A549 (cell line): ENCODE results near the gene LRPPRC.

Source experiments
- HDAC2 ChIP-seq: fragments of 200-600 bp; sonication (generic); IDR thresholded peaks from 2 replicates; pipeline ENCODE4 v1.6.1; 2016
- HEYL ChIP-seq: fragments of 250-450 bp; sonication (Bioruptor Pico); IDR thresholded peaks from 2 replicates; pipeline ENCODE4 v1.8.0; 2021; ENCODE audit warnings: mild to moderate bottlenecking, moderate library complexity
- KDM1A ChIP-seq: fragments of 200-600 bp; sonication (generic); IDR thresholded peaks from 2 replicates; pipeline ENCODE4 v1.6.1; 2016; ENCODE audit warnings: low read depth, mild to moderate bottlenecking
- RAD21 ChIP-seq, 2 experiments: fragments of >200 bp in 1 of 2; sonication (Bioruptor Twin) in 1 of 2; formaldehyde crosslinking in 1 of 2; IDR thresholded peaks in 1 of 2; conservative IDR thresholded peaks in 1 of 2; 2 replicates in 1 of 2; 3 replicates in 1 of 2; pipeline ENCODE4 v1.6.1; 2012 to 2018; ENCODE audit warnings: inconsistent platforms in 1 of 2
- RFX5 ChIP-seq: fragments of 450-650 bp; IDR thresholded peaks from 2 replicates; pipeline ENCODE4 v1.7.1; 2014; ENCODE audit warnings: antibody characterized with exemption, mild to moderate bottlenecking, moderate library complexity
- SREBF2 ChIP-seq: fragments of 450-650 bp; IDR thresholded peaks from 2 replicates; pipeline ENCODE4 v1.6.1; 2014; ENCODE audit warnings: mild to moderate bottlenecking, moderate library complexity
- ZSCAN20 ChIP-seq: fragments of 250-450 bp; sonication (Bioruptor Pico); IDR thresholded peaks from 2 replicates; pipeline ENCODE4 v1.8.0; 2022; ENCODE audit warnings: mild to moderate bottlenecking, moderate library complexity
- TF ChIP-seq, protein P1 (sequence below): fragments of >200 bp; sonication (Bioruptor Twin); formaldehyde crosslinking; IDR thresholded peaks from 3 replicates; pipeline ENCODE4 v1.5.1; 2016
- TF ChIP-seq, protein P2 (sequence below): IDR thresholded peaks from 2 replicates; pipeline ENCODE4 v1.6.1; 2012

DNA sequence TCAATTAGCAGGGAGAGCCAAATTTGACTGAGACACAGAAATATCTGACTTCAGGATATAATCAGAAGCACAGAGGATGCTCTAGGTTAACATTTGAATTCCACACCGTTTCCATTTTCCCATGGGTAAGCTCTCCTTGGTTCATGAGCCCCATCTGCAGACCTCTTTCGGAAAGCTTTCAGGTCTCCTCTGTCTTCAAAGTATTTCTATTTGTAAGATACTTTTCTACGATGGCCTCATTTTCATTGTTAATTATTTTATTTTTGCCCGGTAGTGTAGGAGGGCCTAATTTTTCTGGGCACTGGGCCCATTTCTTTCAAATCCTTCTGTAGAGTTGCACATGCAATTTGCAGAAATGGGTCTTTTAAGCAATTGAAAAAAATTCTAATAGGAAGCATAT is 53.8 kb downstream of the LRPPRC start:
- TF ChIP-seq ZSCAN20, result no peak
- no peak for TF ChIP-seq RAD21 (conservative IDR thresholded peaks at IDR 0.05 in 1 of 2, IDR thresholded peaks at IDR 0.05 in 1 of 2)
- no peak for TF ChIP-seq SREBF2
- TF ChIP-seq, protein P1, sequence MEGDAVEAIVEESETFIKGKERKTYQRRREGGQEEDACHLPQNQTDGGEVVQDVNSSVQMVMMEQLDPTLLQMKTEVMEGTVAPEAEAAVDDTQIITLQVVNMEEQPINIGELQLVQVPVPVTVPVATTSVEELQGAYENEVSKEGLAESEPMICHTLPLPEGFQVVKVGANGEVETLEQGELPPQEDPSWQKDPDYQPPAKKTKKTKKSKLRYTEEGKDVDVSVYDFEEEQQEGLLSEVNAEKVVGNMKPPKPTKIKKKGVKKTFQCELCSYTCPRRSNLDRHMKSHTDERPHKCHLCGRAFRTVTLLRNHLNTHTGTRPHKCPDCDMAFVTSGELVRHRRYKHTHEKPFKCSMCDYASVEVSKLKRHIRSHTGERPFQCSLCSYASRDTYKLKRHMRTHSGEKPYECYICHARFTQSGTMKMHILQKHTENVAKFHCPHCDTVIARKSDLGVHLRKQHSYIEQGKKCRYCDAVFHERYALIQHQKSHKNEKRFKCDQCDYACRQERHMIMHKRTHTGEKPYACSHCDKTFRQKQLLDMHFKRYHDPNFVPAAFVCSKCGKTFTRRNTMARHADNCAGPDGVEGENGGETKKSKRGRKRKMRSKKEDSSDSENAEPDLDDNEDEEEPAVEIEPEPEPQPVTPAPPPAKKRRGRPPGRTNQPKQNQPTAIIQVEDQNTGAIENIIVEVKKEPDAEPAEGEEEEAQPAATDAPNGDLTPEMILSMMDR, result no peak
- no peak for TF ChIP-seq KDM1A
- TF ChIP-seq HEYL (CRISPR knock-in tag), result no peak
- TF ChIP-seq, protein P2, sequence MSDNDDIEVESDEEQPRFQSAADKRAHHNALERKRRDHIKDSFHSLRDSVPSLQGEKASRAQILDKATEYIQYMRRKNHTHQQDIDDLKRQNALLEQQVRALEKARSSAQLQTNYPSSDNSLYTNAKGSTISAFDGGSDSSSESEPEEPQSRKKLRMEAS, result no peak
- no peak for TF ChIP-seq HDAC2
- no peak for TF ChIP-seq RFX5
